ENCODE data around the gene SLC16A3.

SLC16A3 gene

GRCh38 chr17:82243648-82244412 is 15.0 kb downstream of the SLC16A3 start:
- Histone ChIP-seq H3K9ac (ENCODE audit: insufficient read length, low read depth) (no peak overlapping the region), H3K4me1 (ENCODE audit: insufficient read depth, insufficient read length) (peaks cover 27% of the 10 kb centered on the region), H3K27me3 (ENCODE audit: insufficient read depth, insufficient read length) (no peaks in the 10 kb centered on the region), H3K9me3 (ENCODE audit: insufficient read depth, low read length) (no peaks in the 10 kb centered on the region; the same call in 1 of the 2 replicates), H3K4me3 (ENCODE audit: insufficient read length, low read depth) (no peak overlapping the region), H3K36me3 (ENCODE audit: insufficient read depth, insufficient read length, low read length) (peaks cover 94% of the 10 kb centered on the region)
- no peak for DNase-seq (ENCODE audit: low read depth, low spot score)
- TF ChIP-seq YY1 (IDR thresholded peaks at IDR 0.05; ENCODE audit: insufficient read depth, insufficient read length), result no peak
- TF ChIP-seq ZNF274 (IDR thresholded peaks at IDR 0.05; ENCODE audit: low read depth, low read length), result no peak
- TF ChIP-seq SUZ12 (IDR thresholded peaks at IDR 0.05; ENCODE audit: extremely low read depth, insufficient read depth, insufficient read length), result no peak

DNA sequence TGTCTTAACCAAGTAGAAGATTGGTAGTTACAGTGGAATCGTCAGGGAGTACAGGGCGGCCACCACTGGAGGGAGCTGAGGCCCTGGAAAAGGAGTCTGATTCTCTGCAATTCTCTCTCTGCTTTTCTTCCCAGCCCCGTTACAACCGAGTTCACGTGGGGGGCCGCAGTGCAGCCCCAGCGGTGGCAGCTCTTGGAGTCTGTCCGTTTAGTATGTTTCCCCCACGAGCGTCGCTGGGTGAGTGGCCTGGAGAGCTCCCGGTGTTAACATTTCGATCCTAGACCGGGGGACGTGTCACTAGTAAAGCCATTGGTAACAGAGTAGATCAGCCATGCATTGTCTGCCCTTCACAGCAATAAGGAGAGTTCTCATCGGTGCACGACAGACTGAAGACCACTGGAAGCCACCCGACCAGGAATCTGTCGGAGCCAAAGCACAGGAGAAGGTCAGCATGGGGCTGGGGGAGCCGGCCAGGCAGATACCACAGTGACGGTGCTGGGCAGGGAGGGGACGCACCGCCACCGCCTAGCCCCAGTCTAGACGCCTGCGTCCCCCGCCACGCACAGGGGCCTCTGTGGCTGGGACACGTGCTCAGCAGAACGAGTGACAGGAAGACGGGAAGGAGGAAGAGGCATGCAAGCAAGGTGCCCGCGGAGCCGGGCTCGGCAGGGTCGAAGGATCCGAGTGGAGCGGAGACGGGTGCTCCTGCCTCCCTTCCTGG is 15.7 kb downstream of the SLC16A3 start:
- Histone ChIP-seq H3K4me1 (ENCODE audit: insufficient read depth, insufficient read length) (peaks cover 27% of the 10 kb centered on the region), H3K27me3 (ENCODE audit: insufficient read depth, insufficient read length) (no peaks in the 10 kb centered on the region), H3K4me3 (ENCODE audit: insufficient read length, low read depth) (no peak overlapping the region), H3K9ac (ENCODE audit: insufficient read length, low read depth) (no peak overlapping the region), H3K36me3 (ENCODE audit: insufficient read depth, insufficient read length, low read length) (peaks cover 98% of the 10 kb centered on the region), H3K9me3 (ENCODE audit: insufficient read depth, low read length) (no peaks in the 10 kb centered on the region; the same call in 1 of the 2 replicates)
- no peak for DNase-seq (ENCODE audit: low read depth, low spot score)
- TF ChIP-seq ZNF274 (IDR thresholded peaks at IDR 0.05; ENCODE audit: low read depth, low read length) (no peak), YY1 (IDR thresholded peaks at IDR 0.05; ENCODE audit: insufficient read depth, insufficient read length) (no peak), SUZ12 (IDR thresholded peaks at IDR 0.05; ENCODE audit: extremely low read depth, insufficient read depth, insufficient read length) (no peak)

GRCh38 chr17:82245134-82246039 is 16.5 kb downstream of the SLC16A3 start:
- TF ChIP-seq ZNF274 (IDR thresholded peaks at IDR 0.05; ENCODE audit: low read depth, low read length) (no peak), YY1 (IDR thresholded peaks at IDR 0.05; ENCODE audit: insufficient read depth, insufficient read length) (no peak), SUZ12 (IDR thresholded peaks at IDR 0.05; ENCODE audit: extremely low read depth, insufficient read depth, insufficient read length) (no peak)
- H3K4me3 ChIP-seq (ENCODE audit: insufficient read length, low read depth), result no peak overlapping the region
- no peak for DNase-seq (ENCODE audit: low read depth, low spot score)
- H3K36me3 ChIP-seq (ENCODE audit: insufficient read depth, insufficient read length, low read length), result peaks cover 98% of the 10 kb centered on the region
- no peaks in the 10 kb centered on the region for H3K27me3 ChIP-seq (ENCODE audit: insufficient read depth, insufficient read length)
- no peak overlapping the region for H3K9ac ChIP-seq (ENCODE audit: insufficient read length, low read depth)
- peaks cover 29% of the 10 kb centered on the region for H3K4me1 ChIP-seq (ENCODE audit: insufficient read depth, insufficient read length)
- no peaks in the 10 kb centered on the region; the same call in 1 of the 2 replicates for H3K9me3 ChIP-seq (ENCODE audit: insufficient read depth, low read length)

DNA sequence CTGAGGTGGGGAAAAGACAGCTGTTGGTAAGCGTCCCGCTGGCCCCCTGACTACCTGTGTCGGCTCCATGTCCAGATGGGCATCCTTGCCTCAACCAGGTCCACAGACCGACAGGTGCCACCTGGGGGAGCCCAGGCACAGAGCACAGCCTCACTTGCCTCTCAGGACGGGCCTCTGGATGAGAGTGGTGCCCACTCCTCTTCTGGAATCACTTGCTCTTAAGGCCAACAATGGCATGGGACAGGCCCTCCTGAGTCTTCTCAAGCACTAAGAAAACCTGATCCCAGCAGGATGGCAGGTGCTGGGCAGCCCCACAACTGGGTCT is 17.2 kb downstream of the SLC16A3 start:
- Histone ChIP-seq H3K4me1 (ENCODE audit: insufficient read depth, insufficient read length) (peaks cover 29% of the 10 kb centered on the region), H3K36me3 (ENCODE audit: insufficient read depth, insufficient read length, low read length) (peaks cover 98% of the 10 kb centered on the region), H3K4me3 (ENCODE audit: insufficient read length, low read depth) (no peak overlapping the region), H3K9ac (ENCODE audit: insufficient read length, low read depth) (no peak overlapping the region), H3K9me3 (ENCODE audit: insufficient read depth, low read length) (no peaks in the 10 kb centered on the region; the same call in 1 of the 2 replicates), H3K27me3 (ENCODE audit: insufficient read depth, insufficient read length) (no peaks in the 10 kb centered on the region)
- TF ChIP-seq SUZ12 (IDR thresholded peaks at IDR 0.05; ENCODE audit: extremely low read depth, insufficient read depth, insufficient read length), result no peak
- TF ChIP-seq YY1 (IDR thresholded peaks at IDR 0.05; ENCODE audit: insufficient read depth, insufficient read length), result no peak
- no peak for TF ChIP-seq ZNF274 (IDR thresholded peaks at IDR 0.05; ENCODE audit: low read depth, low read length)
- DNase-seq (ENCODE audit: low read depth, low spot score), result no peak

GRCh38 chr17:82246365-82247181 is 17.7 kb downstream of the SLC16A3 start:
- Histone ChIP-seq H3K9me3 (ENCODE audit: insufficient read depth, low read length) (no peaks in the 10 kb centered on the region; the same call in 1 of the 2 replicates), H3K4me1 (ENCODE audit: insufficient read depth, insufficient read length) (peaks cover 24% of the 10 kb centered on the region), H3K36me3 (ENCODE audit: insufficient read depth, insufficient read length, low read length) (peaks cover 98% of the 10 kb centered on the region), H3K4me3 (ENCODE audit: insufficient read length, low read depth) (no peak overlapping the region), H3K9ac (ENCODE audit: insufficient read length, low read depth) (no peak overlapping the region), H3K27me3 (ENCODE audit: insufficient read depth, insufficient read length) (no peaks in the 10 kb centered on the region)
- DNase-seq (ENCODE audit: low read depth, low spot score), result no peak
- no peak for TF ChIP-seq YY1 (IDR thresholded peaks at IDR 0.05; ENCODE audit: insufficient read depth, insufficient read length)
- TF ChIP-seq SUZ12 (IDR thresholded peaks at IDR 0.05; ENCODE audit: extremely low read depth, insufficient read depth, insufficient read length), result no peak

- H3K9me3 ChIP-seq (ENCODE audit: insufficient read depth, low read length), result no peaks in the 10 kb centered on the region; the same call in 1 of the 2 replicates
- H3K4me3 ChIP-seq (ENCODE audit: insufficient read length, low read depth), result no peak overlapping the region
- H3K27me3 ChIP-seq (ENCODE audit: insufficient read depth, insufficient read length), result no peaks in the 10 kb centered on the region
- no peak for DNase-seq (ENCODE audit: low read depth, low spot score)
- no peak overlapping the region for H3K9ac ChIP-seq (ENCODE audit: insufficient read length, low read depth)
- peaks cover 19% of the 10 kb centered on the region for H3K4me1 ChIP-seq (ENCODE audit: insufficient read depth, insufficient read length)
- peaks cover 99% of the 10 kb centered on the region for H3K36me3 ChIP-seq (ENCODE audit: insufficient read depth, insufficient read length, low read length)
- TF ChIP-seq YY1 (IDR thresholded peaks at IDR 0.05; ENCODE audit: insufficient read depth, insufficient read length), result no peak
- TF ChIP-seq ZNF274 (IDR thresholded peaks at IDR 0.05; ENCODE audit: low read depth, low read length), result no peak
- TF ChIP-seq SUZ12 (IDR thresholded peaks at IDR 0.05; ENCODE audit: extremely low read depth, insufficient read depth, insufficient read length), result no peak
Observed at GRCh38 chr17:82247182-82247823, 18.5 kb downstream of the SLC16A3 start.
